Activated naive CD4-positive, alpha-beta T cell treated with Interleukin-2 at 50 U/mL for 16 hours (primary cell): Measurements from ENCODE around the gene ZDHHC20.

ENCODE experiments used
- DNase-seq: peaks from one replicate; pipeline ENCODE4 v3.0.0-alpha.2; 2020

Gene ZDHHC20

GRCh38 chr13:21360463-21360862 is 98.6 kb downstream of the ZDHHC20 start:
- DNase-seq: no peak

- DNase-seq: no peak
These were observed 99.2 kb downstream of the ZDHHC20 start for GRCh38 chr13:21359855-21360254.

DNA sequence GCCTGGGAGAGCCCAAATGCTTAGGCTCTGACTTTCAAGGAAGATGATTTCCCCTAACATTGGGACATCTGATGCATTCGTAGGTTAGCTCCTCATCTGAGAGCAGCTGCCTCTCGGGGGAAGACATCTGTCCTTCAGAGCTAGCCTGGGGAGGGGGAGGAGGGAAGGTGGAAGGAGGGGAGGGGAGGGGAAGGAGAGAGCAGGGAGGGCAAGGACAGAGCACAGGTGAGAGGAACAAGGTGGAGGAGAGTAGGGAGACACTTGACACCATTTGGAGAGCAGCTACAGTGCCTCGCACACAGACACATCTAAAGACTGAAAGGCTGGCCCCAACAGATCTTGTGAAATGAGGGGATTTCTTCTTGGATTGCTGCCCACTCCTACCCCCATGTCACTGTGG is 103.8 kb downstream of the ZDHHC20 start:
- DNase-seq: no peak

DNA sequence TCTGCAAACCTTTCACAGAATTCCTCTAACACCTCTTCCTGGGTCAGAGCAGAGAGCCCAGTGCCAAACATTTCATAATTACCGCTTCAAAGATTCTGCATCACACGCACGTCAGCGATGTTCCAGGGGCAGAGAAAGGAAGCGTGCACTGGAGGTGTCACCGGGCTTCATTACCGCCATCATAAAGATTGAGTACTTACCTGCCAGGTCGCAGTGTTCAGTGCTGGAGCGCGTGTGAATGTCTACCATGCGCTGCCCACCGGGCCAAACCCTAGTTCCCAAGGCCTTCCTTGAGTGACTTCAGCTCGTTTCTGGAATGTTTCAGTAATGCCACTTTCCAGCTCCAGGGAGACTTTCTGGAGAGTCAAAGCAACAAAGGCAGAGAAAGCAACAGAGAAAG is 104.4 kb downstream of the ZDHHC20 start:
- no peak for DNase-seq

DNA sequence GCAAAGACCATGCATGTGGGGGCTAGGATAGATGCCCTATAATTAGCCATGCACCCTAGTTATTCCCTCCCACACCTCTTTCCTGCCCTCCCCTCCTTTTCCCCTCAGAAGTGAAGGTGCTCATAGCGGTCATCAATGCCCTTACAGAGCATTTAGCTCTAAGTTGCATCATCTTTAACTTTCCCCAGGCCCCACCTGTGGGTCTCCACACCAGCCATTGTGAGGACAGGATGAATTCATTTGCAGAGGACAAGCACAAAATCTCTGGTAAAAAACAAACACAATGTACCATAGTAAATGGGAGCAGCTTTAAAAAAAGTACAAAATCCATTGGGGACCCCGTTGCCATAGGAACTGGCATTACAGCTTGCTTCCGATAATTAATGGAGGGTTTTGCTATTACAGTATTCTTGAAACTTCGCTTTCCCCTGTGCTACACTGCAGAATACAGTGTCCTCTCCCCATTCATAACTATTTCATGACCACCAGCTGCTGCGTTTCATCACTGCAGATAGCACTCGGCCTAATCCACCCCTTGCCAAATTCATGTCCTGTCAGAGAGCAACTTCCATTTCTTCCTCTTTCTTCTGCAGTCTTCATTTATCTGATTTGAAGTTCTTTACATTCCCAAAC is 110.5 kb downstream of the ZDHHC20 start:
- no peak for DNase-seq

GRCh38 chr13:21347753-21348318 is 111.3 kb downstream of the ZDHHC20 start:
- DNase-seq: no peak

DNA sequence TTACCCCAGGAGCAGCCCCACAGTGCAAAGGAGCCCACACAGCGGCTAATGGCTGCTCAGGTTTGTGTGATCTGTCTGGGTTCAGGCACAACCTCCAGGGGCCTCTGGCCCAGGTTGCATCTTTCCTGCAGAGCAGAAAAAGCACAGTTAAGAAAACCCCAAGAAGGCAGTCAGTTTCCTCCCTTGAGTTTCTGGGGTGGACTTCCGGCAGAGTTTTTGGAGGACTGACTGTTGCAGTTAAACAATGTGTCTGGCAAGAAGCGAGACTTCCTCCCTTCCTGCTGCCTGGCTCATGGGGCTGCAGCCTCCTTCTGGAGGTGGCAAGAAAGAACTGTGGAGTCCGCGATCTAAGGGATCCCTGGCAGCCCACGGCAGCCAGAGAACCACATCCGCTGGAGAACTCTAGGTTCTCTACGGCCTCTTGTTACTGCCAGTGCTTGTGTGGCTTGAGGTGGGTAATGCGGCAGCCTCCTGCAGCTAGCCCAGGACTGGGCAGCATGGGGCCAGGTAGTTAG is 114.4 kb downstream of the ZDHHC20 start:
- peak; percentile 11 for DNase-seq

DNA sequence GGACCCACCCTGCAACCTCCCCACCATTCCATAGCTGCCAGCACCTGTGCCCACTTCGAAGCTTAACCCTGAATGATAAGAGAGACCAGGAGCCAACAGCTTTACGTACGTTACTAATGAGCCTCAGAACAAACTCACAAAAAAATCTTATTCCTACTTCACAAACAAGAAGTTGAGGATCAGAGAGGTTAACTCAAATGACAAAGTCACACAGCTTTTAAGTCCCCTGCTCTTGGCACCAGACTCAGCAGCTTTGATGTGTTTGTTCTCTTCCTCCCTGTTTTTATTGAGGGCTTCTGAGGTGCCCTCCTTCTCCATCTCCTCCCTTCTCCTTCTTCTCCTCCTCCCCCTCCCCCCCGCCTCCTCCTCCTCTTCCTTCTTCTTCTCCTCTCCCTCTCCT is 115.4 kb downstream of the ZDHHC20 start:
- DNase-seq: no peak

DNA sequence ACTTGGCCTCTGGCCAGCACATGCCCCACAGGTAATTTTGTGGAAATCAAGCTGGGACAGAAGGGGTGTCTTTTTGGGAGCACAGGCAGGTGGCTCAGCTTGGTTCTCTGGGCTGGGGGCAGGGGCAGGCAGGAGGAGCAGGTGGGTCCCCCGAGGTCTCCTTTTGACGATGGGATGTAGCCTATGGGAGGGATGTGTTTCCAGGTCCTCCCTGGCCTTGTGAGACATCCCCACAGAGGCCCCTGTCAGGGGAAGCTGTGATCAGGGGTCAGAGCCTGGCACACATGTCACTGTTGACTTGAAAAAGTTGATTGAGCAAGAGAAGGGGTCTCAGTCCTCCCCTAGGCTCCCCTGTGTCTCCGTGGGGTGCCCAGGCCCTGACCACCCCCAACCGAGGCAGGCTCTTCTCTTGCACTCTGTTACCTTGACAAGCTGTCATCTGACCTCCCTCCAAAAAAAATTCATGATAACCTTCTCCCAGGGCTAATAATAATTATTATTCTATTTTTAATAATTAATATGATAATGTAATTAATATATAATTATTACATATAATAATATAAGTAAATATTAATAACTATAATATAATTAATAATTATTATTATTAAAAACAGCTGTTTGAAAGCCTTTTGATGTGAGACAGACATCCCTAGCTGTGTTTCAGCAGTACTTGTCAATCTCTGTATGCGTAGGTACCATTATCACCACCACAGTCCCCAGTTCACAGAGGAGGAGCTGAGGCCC is 116.2 kb downstream of the ZDHHC20 start:
- no peak for DNase-seq

GRCh38 chr13:21341637-21342422 is 117.3 kb downstream of the ZDHHC20 start:
- no peak for DNase-seq

GRCh38 chr13:21338639-21339278 is 120.3 kb downstream of the ZDHHC20 start:
- DNase-seq: no peak

GRCh38 chr13:21338156-21338555 is 120.9 kb downstream of the ZDHHC20 start:
- no peak for DNase-seq

- DNase-seq: no peak
These were observed 122.3 kb downstream of the ZDHHC20 start for GRCh38 chr13:21336609-21337349.

DNA sequence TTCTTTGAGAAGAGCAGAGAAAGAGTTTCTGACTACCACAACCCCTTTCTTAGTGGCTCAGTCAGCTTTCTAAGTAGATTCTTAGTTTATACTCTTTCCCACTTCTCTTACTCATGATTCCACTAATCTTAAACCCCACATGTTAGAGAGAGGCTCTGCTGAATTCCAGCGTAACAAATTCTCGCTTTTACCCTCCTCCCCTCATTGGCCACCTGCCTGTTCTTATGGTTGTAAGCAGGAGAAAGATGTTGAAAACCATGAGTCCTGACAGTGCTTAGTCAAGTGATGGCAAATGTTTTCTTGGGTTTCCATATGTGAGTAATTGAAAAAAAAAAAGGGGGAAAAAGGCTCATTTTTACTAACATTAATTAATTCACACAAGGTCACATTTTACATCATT is 125.9 kb downstream of the ZDHHC20 start:
- DNase-seq: no peak

GRCh38 chr13:21330126-21330861 is 128.8 kb downstream of the ZDHHC20 start:
- no peak for DNase-seq

DNA sequence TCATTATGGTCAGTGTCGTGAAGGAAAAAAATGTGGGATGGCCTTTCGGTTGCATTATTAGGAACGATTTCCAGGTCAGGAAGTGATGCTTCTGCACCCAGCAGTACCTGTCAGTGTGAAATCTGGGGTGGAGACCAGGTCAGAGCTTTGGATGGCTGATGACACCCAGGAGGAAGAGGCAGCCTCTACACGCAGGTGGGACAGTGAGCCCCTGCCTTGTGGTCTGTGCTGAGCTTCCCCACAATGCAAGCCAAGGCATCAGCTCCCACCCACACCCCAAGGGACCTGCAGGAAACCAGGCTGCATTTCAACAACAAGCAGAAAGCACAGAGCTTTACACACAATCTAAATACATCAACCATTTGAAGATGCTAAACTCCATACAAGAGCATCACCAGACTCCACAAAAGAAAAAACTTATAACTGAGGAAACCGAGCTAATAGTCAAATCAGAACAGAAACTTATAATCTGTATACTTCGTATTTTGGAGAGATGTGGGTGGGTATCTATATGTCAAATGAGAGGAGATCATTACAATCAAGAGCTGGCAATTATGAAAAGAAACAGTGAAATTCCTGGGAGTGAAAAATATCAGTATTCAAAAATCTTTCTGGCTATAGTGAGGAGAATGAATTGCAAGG is 130.1 kb downstream of the ZDHHC20 start:
- no peak for DNase-seq

GRCh38 chr13:21328201-21328600 is 130.9 kb downstream of the ZDHHC20 start:
- DNase-seq: no peak

DNA sequence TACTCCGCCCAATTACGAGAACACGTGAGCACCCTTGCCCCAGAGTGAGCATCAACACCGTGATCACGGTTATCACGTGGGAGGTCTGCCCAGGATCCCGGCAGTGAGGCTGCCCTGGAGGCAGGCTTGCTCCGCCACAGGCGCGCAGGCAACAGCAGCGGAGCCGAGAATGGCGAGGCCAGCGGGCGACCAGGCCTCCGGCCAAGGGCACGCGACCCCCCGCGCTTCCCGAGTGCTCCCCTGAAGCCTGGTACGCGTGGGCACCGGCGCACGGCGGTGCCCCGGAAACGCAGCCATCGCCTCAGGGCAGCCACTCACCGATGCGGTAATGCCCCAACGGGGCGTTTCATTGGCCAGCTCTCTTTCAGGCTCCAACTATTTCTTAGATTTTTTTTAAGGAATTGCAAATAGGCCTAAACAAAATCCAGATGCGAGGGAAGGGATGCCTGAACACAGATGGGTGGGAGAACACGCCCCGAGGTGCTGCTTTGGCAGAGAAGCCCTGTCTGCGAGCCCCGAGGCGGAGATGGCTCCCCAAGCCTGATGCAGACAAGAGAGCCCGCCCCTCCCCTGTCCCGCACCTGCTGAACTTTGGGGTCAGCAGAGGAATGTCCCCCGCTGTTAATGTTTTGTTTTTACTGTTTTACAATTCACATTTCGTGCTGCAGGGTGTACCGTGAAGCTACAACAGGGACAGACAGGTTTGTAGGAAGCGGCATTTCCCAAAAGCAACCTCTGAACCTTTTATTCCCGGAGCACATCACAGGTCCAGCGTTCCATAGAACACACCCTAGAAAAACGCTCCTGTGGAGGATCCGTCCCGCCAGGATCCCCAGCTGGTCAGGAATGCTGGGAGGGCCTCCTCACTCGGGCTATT is 132.7 kb downstream of the ZDHHC20 start:
- DNase-seq: no peak

GRCh38 chr13:21324803-21325202 is 134.3 kb downstream of the ZDHHC20 start:
- no peak for DNase-seq

GRCh38 chr13:21322988-21323387 is 136.1 kb downstream of the ZDHHC20 start:
- no peak for DNase-seq
